Suprapubic skin (tissue), 4 donors: ENCODE data around the gene LEFTY2.
"Not testable (repeated sequence)": the region's sequence is repeated elsewhere in the genome, so short reads cannot be mapped to it uniquely, and the experiment has no call there.

Source experiments
- POLR2A ChIP-seq, 2 donors: fragments of 450-650 bp; IDR thresholded peaks; one replicate each; pipeline ENCODE4 v1.6.1; 2017; ENCODE audit warnings: antibody characterized with exemption in 2 of 2, mild to moderate bottlenecking in 2 of 2, moderate library complexity in 2 of 2
- POLR2AphosphoS5 ChIP-seq, 3 donors: sonication (generic); formaldehyde crosslinking; IDR thresholded peaks; one replicate each; pipeline ENCODE4 v1.6.1; 2017; ENCODE audit warnings: antibody characterized with exemption in 3 of 3
- TF ChIP-seq, protein P1 (sequence below), 2 donors: fragments of 200-600 bp in 1 of 2; fragments of 450-650 bp in 1 of 2; sonication (generic) in 1 of 2; IDR thresholded peaks; one replicate each; pipeline ENCODE4 v1.5.1; 2016 to 2019; ENCODE audit warnings: antibody characterized with exemption in 2 of 2, mild to moderate bottlenecking in 1 of 2, moderate library complexity in 1 of 2

DNA sequence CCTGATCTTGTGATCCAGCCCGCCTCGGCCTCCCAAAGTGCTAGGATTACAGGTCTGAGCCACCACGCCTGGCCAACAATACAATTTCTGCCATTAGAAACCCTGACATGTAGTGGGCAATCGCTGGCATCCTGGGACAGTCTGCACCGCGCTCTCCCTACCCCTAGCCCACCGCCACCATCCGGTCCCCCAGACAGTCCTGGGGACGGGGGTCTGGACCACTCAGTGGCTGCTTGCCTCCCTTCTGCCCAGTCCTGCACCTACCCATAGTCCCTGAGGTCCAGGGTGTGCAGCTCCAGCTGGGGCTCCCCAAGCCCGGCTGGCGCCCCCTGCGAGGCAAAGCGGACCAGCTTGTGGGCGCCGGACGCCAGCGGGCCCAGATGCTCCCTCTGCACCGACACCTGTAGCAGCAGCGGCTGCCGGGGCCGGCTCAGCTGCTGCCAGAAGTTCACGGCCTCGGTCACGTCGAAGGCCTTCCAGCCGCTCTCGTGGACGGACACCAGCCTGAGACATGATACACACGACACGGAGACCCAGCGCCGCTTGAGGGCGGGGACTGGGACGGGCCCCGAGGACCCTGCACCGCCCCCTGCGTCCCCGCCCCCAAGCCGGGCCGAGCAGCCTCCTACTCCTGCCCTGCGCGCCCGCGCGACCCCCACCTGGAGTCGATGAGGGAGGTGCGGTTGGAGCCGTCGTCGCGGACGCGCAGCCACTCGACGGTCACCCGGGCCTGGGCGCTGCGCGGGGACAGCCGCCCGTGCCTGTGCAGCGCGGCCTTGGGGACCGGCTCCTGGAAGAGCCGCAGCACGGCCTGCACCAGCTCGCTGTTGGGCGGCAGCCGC, 1.7 kb downstream of the LEFTY2 start:
- TF ChIP-seq, protein P1, sequence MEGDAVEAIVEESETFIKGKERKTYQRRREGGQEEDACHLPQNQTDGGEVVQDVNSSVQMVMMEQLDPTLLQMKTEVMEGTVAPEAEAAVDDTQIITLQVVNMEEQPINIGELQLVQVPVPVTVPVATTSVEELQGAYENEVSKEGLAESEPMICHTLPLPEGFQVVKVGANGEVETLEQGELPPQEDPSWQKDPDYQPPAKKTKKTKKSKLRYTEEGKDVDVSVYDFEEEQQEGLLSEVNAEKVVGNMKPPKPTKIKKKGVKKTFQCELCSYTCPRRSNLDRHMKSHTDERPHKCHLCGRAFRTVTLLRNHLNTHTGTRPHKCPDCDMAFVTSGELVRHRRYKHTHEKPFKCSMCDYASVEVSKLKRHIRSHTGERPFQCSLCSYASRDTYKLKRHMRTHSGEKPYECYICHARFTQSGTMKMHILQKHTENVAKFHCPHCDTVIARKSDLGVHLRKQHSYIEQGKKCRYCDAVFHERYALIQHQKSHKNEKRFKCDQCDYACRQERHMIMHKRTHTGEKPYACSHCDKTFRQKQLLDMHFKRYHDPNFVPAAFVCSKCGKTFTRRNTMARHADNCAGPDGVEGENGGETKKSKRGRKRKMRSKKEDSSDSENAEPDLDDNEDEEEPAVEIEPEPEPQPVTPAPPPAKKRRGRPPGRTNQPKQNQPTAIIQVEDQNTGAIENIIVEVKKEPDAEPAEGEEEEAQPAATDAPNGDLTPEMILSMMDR (IDR thresholded peaks at IDR 0.05), result not testable (repeated sequence)
- TF ChIP-seq POLR2AphosphoS5, POLR2A (IDR thresholded peaks at IDR 0.05): not testable (repeated sequence)
